SIG-M5 (cell line): ENCODE data around the gene ANG.
"Not testable (repeated sequence)": the region's sequence is repeated elsewhere in the genome, so short reads cannot be mapped to it uniquely, and the experiment has no call there.

Experiments
- DNase-seq: peaks from one replicate; lab custom pipeline; 2025; lab: John Stamatoyannopoulos, UW

The ANG gene

DNA sequence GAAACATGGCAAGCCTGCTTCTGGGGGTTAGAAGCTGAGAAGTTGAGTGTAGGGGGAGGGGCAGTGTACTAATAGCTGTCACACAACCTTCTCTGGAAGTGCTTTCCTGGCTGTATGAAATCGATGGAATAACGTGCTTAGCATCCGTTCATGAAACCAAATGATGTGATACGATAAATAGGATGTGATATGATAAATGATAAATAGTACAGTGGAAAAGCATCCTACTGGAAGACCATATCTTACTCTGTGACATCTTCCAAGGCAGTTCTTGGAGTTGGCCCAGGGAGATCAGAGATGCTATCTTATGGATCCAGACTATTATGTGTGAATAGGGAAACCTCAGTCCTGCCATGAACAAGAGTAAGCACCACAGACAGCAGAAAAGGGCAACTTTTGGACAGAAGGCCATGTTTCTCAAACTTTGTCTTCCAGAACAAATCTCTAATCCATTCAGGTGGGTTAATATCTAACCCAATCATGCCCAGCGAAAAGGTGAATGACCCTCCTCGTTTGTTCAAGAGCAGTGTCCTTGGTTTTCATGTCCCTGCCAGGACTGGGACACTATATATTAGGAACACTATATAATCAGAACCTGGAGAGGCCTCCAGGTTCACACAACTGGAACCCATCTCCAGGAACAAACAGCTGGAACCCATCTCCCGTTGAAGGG, at the start of gene ANG:
TSS of gene ANG (plus strand) at position 598 of the 673 bp plus-strand sequence. CDS start 4,801 bp downstream, outside the sequence.
- no peak for DNase-seq

DNA sequence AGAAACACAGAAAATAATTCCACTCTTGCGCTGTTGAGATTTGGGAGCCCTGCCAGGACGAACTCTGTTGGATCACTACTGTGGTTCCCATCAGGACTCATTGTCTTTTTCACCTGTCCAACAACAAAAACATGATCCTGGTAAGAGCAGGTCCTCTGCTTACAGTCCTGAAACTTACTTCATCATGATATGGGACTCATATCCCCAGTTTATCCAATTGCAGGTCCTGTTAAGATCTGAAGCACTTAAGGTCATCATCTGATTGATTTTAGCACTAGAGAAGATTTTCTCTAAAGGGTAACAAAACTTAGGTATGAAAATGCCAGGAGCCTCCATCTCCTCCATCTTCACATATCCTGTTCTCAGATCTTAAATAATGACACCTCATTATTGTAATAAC, 47.0 kb upstream of the ANG start, which contains the start of gene OR6S1:
TSS of gene OR6S1 (minus strand) at position 101 of the 400 bp plus-strand sequence. CDS start at position 101, 0 bp downstream.
- no peak for DNase-seq

DNA sequence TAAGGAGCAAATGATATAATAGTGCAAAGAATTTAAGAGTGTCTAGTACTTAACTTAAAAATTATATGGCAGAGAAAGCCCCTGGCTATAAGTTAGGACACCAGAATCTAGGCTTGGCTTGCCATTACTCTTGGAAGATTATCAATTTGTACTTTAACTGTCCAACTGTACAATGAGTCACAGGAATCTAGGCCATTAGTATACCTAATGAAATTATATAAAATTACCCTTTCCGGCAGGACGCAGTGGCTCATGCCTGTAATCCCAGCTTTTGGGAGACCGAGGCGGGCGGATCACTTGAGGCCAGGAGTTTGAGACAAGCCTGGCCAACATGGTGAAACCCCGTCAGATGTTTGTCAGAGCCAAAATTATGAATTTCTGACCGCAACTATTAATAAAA, 46.4 kb upstream of the ANG start:
- DNase-seq: no peak

DNA sequence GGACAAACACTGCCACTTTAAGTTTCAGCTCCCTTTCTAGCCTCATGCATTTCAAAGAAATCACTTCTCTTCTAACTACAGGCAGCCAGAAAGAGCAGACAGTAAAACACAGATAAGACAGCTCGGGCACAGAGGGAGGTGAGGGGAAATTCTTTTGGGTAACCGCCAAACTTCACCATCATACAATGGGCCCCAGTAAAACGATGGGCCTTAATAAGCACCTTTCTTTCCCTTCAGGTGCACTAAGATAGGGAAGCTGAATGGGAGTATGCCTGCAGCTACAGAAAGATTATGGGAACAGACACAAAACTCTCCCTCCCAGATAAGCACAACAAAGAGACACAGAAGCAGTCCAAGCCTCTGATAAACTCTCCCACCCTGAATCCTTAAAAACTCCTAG, 45.8 kb upstream of the ANG start:
- not testable (repeated sequence) for DNase-seq

DNA sequence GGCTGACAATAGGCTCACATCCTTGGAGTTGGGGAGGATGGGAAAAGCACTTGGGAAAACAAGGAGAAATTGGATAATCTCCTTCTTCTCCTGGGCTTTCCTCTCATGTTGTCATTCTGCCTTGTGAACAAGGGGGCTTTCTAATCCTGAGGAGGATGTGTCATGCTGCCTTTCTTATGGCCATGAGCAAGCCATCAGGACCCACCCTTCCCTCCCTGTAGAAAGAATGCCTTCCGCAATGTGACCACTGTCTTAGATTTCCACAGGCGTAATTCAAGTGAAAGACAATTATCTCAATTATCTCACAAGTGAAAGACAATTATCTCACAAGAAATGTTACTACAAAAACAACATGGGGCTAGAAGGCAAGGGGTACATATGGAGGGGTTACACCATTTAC, 44.0 kb upstream of the ANG start:
- no peak for DNase-seq

DNA sequence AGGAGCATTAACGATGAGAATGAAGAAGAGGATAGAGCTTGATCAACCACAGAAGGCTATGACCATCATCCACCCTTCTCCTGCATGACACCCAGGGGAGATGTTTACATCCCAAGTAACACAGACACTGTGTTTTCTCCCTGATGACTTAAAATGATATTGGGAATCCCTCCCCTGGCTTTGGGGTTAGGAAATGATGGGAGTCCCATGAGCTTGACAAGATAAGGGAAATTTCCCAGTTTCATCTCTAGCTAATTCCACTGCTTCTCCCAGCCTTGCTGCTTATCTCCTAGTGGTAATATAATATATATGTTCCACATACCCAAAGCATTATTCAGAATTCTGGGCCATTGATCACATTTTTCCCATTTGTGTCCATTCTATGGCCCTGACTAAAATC, 43.1 kb upstream of the ANG start:
- no peak for DNase-seq

DNA sequence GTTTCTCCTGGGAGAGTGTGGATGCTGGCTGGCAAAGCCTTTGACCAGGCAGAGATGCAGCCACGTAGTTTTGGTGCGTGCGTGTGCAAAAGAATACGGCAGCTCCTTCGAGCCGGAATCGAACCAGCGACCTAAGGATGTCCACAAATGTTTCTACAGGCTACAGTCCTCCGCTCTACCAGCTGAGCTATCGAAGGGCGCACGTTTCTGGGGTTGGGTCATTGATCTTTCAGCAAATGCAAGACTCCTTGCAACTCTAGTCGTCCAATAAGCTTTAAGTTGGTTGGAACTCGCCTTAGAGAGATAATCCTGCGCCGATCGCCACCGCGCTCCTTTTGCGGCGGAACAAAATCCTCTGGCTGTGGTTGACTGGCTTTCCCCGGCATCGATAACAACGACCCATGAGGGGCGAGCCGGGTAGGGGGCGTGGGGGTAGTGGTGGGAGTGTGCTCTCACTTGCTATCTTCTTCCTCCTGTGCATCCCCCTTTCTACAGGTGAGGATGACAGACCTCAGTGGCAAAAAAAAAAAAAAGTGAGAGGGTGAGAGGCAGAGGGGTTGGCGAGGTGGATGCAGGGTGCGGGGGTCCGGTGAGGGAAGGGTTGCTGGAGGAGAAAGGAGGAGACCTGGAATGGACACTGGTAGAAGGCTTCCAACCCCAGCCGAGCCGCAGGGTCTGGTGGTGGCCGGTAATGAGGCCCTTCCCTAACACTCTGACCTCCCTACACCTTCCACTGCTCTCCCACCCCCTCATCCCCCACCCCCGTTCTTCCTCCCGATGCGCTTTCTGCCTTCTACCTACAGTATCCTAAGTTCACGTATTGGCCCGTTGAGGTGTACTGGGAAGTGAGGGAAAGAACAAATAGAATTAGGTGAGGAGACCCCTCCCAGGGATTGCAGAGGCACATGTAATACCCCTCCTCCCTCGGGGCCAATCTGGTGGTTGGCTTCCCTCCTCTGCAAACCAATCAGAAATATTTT, 35.3 kb upstream of the ANG start:
- no peak for DNase-seq

DNA sequence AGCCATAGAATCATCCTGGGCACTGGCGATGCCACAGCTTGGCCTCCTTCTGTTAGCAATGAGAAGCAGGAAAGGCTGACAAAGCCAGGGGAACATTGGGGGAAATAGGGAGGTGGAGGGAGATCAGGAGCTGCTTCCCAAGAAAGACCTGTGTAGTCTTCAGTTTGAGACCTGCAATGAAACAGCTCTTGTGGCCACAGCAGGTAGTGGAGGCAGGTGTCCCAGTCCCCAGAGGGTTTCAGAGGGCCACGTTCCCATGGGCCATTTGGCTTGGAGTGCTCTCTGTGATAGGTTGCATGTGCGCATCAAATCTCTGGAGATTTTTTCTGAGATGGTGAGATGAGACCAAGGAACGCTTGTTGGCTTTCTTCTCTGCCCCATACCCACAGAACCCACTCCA, 32.7 kb upstream of the ANG start:
- DNase-seq: no peak

DNA sequence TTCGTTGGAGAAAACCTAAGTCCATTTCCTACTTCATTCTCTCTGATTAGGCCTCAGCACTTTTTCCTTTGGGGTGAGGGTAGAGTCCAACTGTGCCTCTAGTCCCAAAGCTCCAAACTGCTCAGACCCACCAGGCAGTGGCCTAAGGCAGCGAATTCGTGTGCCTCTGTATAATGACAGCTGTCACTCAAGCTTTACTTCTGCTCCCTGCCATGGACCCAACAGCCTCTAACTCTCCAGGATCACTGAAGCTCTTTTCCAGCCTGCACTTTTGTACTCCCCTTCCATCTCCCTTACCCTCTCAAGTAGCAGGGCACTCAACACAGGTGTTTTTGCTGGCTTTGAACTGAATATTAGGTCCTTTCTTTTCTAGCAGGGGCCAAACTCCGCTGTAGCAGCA, 32.3 kb upstream of the ANG start:
- no peak for DNase-seq

DNA sequence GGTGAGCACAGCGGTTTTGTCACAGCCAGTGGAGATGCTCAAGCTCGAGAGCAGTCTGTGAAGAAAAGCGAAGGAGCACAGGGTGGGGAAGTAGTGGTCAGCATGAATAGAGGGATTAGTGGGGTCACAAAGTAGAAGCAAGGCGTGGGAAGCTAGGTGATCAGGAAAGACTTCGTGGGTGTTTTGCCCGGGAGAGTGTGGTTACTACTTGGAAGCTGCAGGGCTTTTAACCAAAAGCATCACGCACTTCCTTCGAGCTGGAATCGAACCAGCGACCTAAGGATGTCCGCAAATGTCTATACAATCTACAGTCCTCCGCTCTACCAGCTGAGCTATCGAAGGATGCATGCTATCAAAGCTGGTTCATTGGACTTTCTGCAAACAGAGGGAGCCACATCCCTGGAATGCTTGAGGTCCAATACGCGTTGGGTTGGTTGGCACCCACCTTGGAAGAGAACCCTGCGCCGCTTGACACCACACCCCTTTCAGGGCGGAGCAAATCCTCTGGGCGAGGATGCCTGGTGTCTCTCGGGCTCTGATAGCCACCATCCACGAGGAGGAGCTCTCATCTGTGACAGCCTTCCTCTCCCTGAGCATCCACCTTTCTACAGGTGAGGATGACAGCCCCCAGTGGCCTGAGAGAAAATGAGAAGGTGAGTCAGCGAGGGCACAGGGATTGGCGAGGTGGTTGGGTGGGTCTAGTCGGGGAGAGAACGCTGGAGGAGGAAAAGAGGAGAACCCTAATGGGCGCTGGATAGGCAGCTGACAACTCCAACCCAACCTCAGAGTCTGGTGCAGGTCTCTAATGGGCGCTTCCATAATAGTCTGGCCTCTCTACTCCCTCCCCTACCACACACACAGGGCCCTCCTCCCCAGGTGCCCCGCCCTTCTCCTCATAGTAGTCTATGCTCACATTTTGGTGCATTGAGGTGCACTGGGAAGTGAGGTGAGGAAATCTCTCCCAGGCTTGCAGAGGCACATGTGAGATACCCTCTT, 31.1 kb upstream of the ANG start:
- DNase-seq: no peak

DNA sequence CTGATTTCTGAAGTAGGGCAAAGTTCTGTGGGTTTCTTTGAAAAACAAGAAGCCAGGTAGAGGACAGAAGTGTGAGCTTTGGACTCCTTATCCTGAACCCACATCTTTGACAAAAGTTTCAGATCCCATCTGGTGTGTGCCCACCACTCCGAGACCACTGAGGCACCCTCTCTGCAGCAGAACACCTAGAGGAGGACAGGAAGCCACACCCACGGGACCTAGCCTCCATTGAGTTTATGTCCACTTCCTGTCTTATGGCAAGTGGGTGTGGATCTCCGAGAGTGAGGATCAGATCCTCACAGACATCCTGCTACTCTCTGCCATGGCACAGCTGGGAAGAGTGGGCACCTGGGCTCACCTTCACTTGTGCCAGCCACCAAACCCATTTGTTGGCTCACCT, 30.3 kb upstream of the ANG start:
- DNase-seq: no peak

DNA sequence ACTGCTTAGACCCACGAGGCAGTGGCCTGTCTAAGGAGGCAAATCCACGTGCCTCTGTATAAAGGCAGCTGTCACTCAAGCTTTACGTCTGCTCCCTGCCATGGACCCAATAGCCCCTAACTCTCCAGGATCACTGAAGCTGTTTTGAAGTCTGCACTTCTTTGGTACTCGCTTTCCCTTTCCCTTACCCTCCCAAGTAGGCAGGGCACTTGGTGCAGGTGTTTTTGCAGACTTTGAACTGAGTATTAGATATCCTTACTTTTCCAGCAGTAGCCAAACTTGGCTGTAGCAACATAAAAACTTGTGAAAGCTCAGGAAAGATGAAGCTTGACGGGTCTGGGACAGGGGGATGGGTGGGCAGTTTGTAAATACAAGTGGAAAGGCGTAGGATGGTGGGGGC, 29.2 kb upstream of the ANG start:
- DNase-seq: no peak

DNA sequence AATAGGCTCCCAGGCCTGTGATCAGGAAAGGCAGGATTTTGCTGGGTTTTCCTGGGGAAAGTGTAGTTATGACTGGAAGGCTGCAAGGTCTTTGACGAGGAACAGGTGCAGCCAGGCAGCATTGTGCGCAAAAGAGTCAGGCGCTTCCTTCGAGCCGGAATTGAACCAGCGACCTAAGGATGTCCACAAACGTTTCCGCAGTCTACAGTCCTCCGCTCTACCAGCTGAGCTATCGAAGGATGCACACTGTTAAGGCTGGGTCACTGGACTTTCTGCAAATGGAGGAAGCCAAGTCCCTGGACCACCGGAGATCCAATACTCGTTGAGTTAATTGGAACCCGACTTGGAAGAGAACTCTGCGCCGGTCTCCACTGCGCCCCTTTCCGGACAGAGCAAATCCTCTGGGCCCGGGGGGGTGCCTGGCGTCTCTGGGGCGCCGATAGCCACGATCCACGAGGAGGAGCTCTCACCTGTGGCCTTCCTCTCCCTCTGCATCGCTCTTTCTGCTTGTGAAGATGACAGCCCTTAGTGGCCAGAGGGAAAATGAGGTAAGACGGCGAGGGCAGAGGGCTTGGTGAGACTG, 28.7 kb upstream of the ANG start:
- DNase-seq: no peak

DNA sequence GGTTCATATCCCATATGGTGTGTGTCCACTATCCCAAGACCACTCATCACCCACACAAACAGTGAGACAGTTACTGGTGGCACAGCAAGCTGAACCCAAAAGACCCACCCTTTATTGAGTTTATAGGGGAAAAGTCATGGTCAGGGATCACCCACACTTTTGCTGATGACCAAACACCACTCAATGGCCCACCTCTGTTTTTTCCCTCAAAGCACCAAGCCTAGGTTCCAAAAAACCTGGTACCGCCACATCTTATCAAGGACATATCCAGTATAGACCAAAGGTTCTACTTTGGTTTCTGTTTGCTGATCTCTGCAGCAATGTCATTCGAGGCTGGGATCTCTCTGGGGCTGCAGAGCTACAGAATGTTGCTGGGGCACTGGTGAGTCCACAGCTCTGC, 27.4 kb upstream of the ANG start:
- DNase-seq: no peak

DNA sequence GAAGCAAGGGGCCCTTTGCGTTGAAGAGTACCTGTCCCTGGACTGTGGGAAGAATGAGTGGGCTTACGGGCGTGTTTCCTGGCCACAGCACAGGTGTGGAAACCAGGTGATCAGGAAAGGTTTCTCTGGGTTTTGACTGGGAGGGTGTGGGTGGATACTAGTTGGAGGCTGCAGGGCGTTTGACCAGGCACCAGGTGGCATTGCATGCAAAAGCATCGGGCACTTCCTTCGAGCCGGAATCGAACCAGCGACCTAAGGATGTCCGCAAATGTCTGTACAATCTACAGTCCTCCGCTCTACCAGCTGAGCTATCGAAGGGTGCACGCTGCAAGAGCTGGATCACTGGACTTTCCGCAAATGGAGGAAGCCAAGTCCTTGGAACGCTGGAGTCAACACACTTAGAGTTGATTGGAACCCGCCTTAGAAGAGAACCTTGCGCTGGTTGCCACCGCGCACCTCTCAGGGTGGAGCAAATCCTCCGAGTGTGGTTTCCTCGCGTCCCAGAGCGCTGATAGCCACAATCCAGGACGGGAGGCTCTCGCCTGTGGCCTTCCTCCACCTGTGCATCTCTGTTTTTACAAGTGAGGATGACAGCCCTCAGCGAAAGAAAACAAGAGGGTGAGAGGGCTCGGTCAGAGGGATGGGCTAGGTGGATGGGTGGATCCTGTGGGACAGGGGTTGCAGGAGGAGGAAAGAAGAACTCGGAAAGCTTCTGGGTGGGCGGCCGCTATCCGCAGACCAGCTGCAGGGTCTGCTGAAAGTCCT, 25.4 kb upstream of the ANG start:
- DNase-seq: no peak

DNA sequence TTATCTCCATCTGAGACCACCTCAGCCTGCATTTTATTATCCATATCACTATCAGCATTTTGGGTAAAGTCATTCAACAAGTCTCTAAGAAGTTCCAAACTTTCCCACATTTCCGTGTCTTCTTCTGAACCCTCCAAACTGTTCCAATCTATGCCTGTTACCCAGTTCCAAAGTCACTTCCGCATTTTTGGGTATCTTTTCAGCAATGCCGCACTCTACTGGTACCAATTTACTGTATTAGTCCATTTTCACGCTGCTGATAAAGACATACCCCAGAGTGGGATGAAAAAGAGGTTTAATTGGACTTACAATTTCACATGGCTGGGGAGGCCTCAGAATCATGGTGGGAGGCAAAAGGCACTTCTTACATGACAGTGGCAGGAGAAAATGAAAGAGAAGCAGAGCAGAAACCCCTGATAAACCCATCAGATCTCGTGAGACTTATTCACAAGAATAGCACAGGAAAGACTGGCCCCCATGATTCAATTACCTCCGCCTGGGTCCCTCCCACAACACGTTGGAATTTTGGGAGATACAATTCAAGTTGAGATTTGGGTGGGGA, 22.1 kb upstream of the ANG start:
- DNase-seq: not testable (repeated sequence)

DNA sequence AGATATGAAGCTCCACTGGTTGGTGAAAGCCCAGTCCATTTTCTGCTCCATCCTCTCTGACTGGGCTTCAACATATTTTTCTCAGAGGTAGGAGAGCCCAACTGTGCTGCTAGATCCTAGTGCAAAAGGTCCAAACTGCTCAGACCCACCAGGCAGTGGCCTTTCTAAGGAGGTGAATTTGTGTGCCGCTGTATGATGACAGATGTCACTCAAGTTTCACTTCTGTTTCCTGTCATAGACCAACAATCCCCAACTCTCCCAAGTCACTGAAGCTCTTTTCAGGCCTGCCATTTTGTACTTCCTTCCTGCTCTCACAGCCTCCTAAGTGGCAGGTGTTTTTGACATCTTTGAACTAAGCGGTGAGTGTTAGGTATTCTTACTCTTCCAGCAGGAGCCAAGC, 20.6 kb upstream of the ANG start:
- no peak for DNase-seq

DNA sequence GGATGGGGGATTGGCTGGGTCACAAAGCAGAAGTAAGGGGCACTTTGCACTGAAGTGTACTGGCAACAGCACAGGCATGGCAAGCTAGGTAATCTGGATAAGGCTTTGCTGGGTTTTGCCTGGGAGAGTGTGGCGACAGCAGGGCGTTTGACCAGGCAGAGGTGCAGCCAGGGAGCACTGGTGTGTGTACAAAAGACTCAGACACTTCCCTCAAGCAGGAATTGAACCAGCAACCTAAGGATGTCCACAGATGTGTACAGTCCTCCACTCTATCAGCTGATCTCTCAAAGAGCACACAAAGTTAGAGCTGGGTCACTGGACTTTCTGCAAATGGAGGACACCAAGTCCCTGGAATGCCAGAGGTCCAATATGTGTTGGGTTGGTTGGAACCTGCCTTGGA, 19.6 kb upstream of the ANG start:
- DNase-seq: no peak

DNA sequence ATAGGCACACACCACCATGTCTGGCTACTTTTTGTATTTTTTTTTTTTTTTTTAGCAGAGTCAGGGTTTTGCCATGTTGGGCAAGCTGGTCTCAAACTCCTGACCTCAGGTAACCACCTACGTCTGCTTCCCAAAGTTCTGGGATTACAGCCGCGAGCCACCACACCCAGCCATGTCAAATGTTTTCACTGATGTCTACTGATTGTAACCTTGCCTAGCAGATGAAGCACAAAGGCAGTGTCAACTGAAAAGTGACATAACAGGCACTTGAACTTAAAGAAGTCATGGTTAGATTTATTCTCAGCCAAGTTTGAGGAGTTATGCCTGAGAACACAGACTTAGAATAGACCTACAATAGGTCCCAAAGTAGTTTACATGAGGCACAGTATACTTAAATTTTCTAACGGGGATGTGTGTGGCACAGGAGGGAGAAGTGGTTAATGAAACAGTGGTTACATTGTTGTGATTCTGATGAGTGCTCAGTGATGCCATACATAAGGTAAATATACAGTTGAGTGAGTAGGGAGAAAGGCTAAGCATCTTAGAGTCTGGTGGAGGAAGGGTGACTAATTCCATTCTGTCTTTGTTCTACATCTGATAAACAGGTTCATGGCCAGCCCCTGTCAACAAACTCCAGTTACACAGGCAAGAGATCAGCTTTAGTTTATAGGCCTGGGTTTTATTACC, 16.8 kb upstream of the ANG start:
- no peak for DNase-seq

DNA sequence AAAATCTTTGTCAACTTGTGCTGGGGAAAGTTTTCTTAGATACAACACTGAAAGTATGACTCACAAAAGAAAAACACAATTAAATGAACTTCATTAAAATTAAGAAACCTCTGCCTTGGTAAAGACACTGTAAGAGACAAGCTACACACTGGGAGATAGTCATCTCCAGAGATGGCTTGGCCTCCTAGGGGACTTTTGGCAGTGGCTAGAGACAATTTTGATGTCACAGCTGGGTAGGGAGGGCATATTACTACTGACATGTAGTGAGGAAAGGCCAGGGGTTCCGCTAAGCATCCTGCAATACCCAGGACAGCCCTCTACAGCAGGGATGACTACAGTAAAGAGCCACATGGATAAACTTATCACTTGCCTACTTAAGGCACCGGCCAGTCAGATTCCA, 12.9 kb upstream of the ANG start:
- no peak for DNase-seq
